Activated CD8-positive, alpha-beta memory T cell treated with anti-CD3 and anti-CD28 coated beads for 36 hours (primary cell): ENCODE measurements around the gene SKIC2. TPM values are rescaled to one million over a fixed set of nuclear protein-coding genes. Genes with fewer than 3 reads are reported as not detected.
"Not testable (repeated sequence)": the region's sequence is repeated elsewhere in the genome, so short reads cannot be mapped to it uniquely, and the experiment has no call there.

Experiments
- CTCF ChIA-PET: fragments of 350-600 bp; sonication (Branson Sonifier 250); formaldehyde crosslinking; loops from one replicate; lab custom pipeline; 2021; ENCODE audit warnings: antibody characterized with exemption; lab: Charles Lee
- POLR2A ChIA-PET: fragments of 350-600 bp; sonication (Branson Sonifier 250); formaldehyde crosslinking; loops from one replicate; lab custom pipeline; 2021; ENCODE audit warnings: antibody characterized with exemption; lab: Charles Lee
- total RNA-seq, 2 experiments: library from RNA; stranded (reverse); gene quantifications; one replicate each; pipeline ENCODE4 v1.2.3, GENCODE V29; 2021

SKIC2 gene
- 100 to 1,000 TPM; 106 to 109 TPM for total RNA-seq

DNA sequence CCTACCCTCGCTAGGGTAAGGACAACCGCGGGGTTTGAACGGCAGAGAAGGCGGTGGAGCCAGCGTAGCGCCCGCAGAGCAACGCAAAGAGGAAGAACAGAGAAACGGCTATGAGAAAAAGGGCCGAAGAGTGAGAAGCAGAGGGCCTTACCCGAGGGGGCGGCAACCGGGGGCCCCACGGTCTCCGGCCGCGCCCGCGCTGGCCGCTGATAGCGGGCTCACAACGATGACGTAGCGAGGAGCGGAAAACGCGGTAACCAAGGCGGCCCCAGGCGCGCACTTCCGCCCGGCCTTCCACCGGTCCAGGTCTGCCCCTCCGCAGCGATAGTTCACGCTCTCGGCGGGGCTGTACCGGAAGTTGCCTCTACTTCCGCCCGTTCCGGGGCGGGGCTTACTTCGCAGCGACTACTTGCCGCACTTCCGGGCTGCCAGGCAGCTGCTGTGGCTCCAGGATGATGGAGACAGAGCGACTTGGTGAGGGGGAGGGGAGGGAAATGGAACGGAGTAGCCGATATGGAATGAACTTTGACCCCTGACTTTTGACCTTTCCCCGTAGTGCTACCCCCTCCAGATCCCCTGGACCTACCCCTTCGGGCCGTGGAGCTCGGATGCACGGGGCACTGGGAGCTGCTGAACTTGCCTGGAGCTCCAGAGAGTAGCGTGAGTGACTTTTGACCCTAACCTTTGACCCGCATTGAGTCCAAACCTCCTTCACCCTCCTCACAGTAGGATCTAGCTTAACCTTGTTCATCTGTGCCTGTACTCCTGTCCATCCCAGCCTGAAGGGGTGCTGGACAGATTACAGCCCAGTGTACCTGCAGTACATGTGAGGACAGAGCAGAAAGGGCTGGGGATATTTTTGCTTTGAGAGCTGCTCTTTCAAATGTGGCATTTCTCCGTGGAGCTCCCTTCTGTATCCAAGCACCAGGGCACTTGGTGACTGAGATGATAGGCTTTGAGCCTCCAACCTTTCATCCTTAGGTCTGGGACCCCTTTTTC, at the start of gene SKIC2, which contains the start of gene NELFE:
Gene SKIC2 (plus strand): TSS at position 435 of the 999 bp plus-strand sequence. CDS start 18 bp downstream, at position 453.
Gene NELFE (minus strand): TSS at position 231 of the 999 bp plus-strand sequence. CDS start 525 bp downstream, outside the sequence.
- POLR2A ChIA-PET, result interaction anchor here (0.7 to 3.3 kb wide), 4 partner anchors 8 to 62 kb away, joined by 3 to 41 read pairs (median 4); partner anchors contain the start of genes DXO and EHMT2
- CTCF ChIA-PET, result interaction anchor here (1.2 to 3.6 kb wide), 4 partner anchors 8 to 60 kb away, joined by 3 to 31 read pairs (median 4); partner anchors contain the start of genes CFB and DXO

DNA sequence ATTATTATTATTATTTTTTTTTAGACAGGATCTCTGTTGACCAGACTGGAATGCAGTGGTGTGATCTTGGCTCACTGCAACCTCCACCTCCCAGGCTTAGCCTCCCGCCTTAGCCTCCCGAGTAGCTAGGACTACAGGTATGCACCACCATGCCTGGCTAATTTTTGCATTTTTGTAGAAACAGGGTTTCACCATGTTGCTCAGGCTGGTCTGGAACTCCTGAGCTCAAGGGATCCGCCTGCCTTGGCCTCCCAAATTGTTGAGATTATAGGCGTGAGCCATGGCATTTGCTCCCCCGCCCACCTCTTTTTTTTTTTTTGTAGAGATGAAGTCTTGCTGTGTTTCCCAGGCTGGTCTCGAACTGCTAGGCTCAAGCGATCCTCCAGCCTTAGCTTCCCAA, 49.7 kb upstream of the SKIC2 start:
- CTCF ChIA-PET, result interaction anchor here (0.7 to 1.7 kb wide), 4 partner anchors 11 to 225 kb away, joined by 3 to 7 read pairs (median 4); partner anchors contain the start of gene EHMT2
- POLR2A ChIA-PET, result not testable (repeated sequence)

DNA sequence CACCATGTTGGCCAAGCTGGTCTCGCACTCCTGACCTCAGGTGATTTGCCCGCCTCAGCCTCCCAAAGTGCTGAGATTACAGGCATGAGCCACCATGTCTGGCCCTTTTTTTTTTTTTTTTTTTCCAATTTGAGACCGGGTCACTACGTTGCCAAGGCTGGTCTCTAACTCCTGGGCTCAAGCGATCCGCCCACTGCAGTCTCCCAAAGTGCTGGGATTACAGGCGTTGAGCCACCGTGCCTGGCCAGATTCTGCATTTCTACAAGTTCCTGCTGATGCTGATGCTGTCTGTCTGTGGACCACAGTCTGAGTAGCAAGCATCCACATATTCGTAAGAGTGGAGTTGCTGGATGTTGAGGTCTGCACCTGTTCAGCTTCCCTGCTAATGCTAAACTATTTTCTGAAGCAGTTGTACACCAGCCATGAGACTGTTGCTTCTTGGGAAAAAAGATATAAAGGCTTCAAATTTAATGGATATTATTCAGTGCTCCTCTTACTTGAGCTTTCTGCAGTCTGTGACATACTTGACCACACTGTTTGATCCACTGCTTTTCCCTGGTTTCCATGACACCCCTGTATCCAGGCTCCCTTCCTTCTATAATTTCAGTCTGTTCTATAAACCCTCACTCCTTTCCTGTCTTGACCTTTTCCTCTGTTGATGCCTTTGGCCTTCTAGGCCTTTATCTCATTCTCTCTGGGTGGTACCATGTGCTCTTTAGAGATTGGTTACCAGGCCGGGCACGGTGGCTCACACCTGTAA, 47.0 kb upstream of the SKIC2 start:
- CTCF ChIA-PET, result interaction anchor here (0.9 to 1.1 kb wide), 2 partner anchors 56 to 182 kb away, joined by 3 read pairs; no protein-coding TSS in a partner anchor
- POLR2A ChIA-PET, result no interaction called here

DNA sequence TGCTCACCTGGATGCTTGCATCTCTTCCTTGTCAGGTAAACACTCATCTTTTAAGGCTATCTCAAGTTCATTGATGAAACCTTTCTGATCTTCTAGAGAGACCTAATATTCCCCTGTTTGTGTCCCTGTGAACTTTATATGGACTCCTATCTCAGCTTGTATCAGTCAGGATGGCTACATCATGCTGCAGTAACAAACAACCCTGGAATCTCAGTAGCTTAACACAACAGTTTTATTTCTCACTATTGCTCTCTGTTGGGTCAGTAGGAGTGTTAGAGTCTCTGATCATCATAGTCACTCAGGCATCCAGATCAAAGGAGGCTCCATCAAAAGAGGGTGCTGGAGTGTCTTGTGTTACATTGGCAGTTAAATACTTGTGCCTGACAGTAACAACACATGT, 43.6 kb upstream of the SKIC2 start:
- POLR2A ChIA-PET, result no interaction called here

DNA sequence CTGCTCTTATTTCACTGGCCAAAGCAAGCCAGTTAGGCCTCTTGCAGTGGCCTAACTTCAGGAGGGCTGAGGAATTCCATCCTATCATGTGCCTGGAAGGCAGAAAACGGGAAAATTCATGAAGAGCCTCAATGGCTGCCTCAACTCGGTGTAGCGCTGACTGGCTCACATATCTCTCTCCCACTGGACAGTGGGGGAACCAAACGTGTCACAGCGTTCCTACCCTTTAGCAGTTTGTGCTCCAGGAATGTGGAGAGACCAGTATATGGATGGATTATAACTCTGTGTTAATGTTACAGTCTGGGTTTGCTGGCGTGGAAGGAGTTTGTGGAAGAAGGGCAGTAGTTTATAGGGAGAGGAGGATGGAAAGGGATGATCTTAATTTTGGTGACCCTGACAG, 43.2 kb upstream of the SKIC2 start:
- ChIA-PET CTCF (no interaction called here), POLR2A (no interaction called here)

More for the DNA sequence above, 43.6 kb upstream of the SKIC2 start:
- CTCF ChIA-PET, result no interaction called here

DNA sequence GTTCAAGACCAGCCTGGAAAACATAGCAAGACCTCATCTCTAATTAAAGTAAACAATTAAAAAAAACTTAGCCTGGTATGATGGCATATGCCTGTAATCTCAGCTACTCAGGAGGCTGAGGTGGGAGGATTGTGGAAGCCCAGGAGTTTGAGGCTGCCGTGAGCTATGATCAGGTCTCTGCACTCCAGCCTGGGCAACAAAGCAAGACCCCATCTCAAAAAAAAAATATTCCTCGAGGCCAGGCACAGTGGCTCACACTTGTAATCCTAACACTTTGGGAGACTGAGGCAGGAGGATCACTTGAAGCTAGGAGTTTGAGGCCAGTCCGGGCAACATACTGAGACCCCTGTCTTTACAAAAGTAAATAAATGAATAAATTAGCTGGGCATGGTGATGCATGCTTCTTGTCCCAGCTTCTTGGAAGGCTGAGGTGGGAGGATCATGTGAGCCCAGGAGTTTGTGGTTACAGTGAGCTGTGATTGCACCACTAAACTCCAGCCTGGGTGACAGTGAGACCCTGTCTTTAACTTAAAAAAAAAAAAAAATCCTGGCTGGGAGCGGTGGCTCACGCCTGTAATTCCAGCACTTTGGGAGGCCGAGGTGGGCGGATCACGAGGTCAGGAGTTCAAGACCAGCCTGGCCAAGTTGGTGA, 40.8 kb upstream of the SKIC2 start:
- ChIA-PET POLR2A (interaction anchor here (0.7 kb wide), 2 partner anchors 10 to 20 kb away, joined by 4 read pairs; no protein-coding TSS in a partner anchor), CTCF (interaction anchor here (0.6 to 0.7 kb wide), 3 partner anchors 153 to 368 kb away, joined by 3 read pairs; no protein-coding TSS in a partner anchor)

DNA sequence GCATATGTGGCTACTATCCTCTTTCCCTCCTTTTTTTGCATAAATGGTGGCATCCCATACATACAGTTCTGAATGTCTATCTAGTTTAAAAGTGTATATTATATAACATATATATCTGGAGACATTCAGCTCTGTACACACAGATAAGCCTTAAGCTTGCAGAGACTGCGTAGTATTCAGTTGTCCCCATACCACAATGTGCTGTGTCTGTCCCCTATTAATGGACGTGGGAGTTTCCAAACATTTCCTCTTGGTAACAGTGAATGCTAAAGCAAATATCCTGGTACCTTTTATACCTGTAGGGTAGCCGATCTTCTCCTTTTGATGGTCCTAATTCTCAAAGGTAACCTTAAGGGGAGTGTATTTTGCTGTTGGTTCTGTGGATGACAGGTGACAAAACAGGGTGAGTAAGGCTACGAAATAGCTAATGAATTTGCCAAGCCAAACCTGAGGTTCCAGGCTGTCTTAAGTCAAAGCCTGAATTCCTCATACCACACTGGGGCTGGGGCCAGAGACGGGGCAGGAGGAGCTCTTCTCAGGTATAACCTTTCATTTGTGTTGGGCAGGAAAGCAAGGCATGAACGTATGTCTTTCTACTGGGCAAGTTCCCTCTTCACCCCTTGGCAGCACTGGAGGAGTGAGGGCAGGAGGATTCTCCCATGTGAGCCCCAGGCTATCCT, 39.2 kb upstream of the SKIC2 start:
- ChIA-PET CTCF (interaction anchor here (1.0 kb wide), 2 partner anchors 9 to 52 kb away, joined by 3 to 4 read pairs; partner anchors contain the start of gene DXO), POLR2A (no interaction called here)

DNA sequence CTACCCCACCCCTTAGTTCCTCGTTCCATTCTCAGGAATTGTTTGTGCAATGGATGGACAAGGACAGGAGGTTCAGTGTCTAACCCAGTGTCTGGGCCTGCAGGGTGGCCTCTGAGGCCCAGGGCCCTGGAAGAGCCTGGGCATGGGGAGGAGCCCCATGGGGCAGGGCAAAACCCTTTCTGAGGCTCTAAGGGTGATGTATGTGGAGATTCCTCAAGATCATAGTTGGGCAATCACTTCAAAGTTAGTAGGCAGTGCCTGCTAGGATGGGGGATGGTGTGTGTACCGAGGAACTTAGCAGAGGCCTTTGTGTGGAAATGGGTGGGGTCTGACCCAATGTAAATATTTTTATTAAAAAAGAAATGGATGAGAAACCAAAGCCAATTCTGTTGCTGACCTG, 38.2 kb upstream of the SKIC2 start:
- ChIA-PET POLR2A (interaction anchor here (0.5 kb wide), 1 partner anchor 479 kb away, joined by 16 read pairs; no protein-coding TSS in a partner anchor), CTCF (no interaction called here)

DNA sequence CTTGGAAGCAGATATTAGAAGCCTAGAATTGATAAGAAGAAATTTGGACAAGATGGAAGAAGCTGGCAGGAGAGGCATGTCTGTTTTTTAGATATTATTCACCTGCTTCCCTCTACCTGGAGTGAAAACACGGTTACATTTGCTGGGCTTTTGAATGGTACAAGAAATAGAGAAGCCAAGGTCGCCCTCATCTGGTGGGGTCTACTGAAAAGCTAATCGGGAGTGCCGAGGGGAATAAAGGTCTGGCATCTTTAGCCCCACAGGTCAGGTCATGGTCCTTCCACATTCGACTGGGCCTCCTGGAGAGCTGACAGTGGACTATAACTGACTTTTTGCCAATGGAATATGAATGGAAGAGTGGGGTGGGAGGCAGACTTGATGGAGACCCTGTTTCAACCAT, 36.0 kb upstream of the SKIC2 start:
- ChIA-PET POLR2A (no interaction called here), CTCF (interaction anchor here (1.0 to 1.4 kb wide), 3 partner anchors 14 to 87 kb away, joined by 3 to 5 read pairs (median 3); no protein-coding TSS in a partner anchor)

DNA sequence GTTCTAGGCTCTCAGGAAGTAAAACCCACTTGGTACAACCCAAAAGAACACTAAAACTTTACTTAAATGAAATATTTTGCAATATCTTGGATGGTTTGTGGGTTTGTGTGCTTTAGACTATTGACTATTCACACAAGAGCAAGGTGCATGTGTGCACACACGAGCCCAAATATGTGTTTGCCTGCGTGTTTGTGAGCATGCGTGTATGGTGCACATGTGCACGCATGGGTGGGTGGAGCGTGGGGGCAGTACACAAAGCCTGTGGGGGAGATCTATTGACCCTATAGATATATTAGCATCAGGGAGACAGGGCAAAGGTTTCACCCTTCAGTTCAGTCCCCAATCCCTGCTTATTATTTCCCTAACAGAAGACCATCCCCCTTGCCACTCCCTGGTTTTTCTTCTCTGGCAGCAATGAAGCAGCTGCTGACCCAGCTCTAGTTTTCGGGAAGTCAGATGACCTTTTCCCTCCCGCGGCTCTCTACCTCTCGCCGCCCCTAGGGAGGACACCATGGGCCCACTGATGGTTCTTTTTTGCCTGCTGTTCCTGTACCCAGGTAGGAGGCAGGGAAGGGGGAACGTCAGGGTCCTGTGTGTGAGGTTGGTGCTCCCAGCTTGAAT, 31.6 kb upstream of the SKIC2 start, which contains the start of gene C2:
Gene C2 (plus strand): TSS at position 476 of the 621 bp plus-strand sequence. CDS start 36 bp downstream, at position 512.
- ChIA-PET CTCF (no interaction called here), POLR2A (no interaction called here)

DNA sequence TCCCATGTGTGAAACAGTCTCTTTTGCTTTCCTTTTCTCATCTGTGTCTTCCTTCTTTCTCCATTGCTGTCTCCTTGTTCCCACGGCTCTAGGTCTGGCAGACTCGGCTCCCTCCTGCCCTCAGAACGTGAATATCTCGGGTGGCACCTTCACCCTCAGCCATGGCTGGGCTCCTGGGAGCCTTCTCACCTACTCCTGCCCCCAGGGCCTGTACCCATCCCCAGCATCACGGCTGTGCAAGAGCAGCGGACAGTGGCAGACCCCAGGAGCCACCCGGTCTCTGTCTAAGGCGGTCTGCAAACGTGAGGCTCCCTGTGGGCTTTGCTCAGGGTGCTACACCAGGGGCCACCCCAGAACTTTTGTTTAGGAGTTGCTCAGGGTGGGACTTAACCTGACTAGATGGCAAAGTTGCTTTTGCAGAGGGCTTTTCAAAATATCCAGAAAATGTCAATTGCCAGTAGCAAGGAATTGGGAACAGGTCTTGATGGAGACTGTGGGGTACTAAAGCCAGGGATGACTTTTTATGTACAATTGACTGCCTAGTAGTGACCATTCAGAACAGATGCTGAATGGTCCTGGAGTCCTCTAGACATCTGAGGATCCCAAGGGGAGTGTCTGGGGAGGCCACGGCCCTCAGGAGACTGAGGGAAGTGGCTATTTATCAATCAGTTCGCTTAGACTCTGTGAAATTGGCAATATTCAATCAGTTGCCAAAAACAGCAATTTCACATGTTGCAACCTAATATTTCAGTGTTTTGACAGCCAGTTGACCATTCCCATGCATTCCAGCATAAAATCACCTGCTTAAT, 30.9 kb upstream of the SKIC2 start:
- ChIA-PET POLR2A (no interaction called here), CTCF (no interaction called here)

DNA sequence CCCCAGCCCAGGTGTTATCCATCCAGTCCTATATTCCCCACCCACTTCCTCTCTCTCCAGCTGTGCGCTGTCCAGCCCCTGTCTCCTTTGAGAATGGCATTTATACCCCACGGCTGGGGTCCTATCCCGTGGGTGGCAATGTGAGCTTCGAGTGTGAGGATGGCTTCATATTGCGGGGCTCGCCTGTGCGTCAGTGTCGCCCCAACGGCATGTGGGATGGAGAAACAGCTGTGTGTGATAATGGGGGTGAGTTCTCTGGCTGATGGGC, 30.4 kb upstream of the SKIC2 start:
- CTCF ChIA-PET, result no interaction called here

DNA sequence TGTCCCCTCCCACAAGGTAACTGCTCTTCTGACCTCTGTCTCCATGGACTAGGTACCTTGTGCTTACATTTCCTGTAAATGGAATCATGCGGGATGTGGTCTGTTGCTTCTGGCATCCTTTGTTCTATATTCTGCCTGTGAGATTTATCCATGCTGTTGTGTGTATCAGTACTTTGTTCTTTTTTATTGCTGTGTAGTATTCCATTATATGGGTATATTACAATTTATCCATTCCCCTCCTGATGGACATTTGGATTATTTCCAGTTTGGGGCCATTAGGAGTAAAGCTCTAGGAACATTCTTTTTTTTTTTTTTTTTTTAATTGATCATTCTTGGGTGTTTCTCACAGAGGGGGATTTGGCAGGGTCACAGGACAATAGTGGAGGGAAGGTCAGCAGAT, 28.0 kb upstream of the SKIC2 start:
- ChIA-PET POLR2A (no interaction called here), CTCF (no interaction called here)

More for the DNA sequence above, 30.4 kb upstream of the SKIC2 start:
- POLR2A ChIA-PET, result no interaction called here

DNA sequence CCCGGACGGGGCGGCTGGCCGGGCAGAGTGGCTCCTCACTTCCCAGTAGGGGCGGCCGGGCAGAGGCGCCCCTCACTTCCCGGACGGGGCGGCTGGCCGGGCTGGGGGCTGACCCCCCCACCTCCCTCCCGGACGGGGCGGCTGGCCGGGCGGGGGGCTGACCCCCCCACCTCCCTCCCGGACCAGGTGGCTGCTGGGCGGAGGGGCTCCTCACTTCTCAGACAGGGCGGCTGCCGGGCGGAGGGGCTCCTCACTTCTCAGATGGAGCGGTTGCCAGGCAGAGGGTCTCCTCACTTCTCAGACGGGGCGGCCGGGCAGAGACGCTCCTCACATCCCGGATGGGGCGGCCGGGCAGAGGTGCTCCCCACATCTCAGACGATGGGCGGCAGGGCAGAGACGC, 26.8 kb upstream of the SKIC2 start:
- POLR2A ChIA-PET, CTCF ChIA-PET: not testable (repeated sequence)

DNA sequence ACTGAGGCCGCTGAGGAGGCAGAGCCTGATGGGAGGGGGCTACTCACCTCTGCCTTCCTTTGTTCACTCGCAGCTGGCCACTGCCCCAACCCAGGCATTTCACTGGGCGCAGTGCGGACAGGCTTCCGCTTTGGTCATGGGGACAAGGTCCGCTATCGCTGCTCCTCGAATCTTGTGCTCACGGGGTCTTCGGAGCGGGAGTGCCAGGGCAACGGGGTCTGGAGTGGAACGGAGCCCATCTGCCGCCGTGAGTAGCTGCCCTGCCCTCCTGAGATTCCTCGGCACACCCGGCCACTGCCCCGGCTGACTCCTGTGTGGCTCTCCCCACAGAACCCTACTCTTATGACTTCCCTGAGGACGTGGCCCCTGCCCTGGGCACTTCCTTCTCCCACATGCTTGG, 25.4 kb upstream of the SKIC2 start:
- POLR2A ChIA-PET, result no interaction called here
- CTCF ChIA-PET, result interaction anchor here (0.6 kb wide), 1 partner anchor 22 kb away, joined by 4 read pairs; no protein-coding TSS in a partner anchor

DNA sequence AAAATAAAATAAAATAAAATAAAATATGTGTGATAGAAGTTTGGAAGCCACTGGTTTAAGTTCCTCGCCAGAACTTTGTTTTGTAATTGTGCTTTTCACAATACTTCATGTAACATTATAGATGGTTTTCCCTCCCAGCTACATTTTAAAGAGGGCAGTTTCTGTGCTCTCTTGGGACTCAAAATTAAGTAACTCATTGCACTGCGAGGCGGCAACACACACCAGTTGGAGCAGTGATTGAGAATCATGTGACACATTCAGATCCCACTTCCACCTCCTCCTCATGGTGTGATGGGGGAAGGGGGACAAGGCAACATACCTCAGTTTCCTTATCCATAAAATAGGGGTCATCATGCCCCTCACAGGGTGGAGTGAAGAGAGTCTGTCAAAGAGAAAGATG, 24.0 kb upstream of the SKIC2 start:
- CTCF ChIA-PET, result no interaction called here
- POLR2A ChIA-PET, result no interaction called here

DNA sequence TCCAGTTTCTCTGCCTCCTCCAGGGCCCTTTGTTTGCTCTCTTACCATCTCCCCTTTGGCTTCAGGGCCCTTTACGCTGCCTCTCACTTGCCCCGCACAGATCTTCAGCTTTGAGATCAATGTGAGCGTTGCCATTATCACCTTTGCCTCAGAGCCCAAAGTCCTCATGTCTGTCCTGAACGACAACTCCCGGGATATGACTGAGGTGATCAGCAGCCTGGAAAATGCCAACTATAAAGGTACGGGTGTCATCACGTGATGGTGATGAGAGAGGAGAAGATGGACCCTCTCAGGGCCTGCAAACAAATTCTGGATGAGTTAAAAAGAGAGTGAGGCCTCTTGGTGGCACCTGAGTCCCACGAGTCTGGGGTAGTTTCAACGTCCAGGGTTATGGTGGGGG, 23.2 kb upstream of the SKIC2 start:
- ChIA-PET POLR2A (no interaction called here), CTCF (interaction anchor here (0.6 to 0.7 kb wide), 2 partner anchors 310 to 343 kb away, joined by 3 read pairs; partner anchors contain the start of gene NCR3)
